Measurements from ENCODE around the gene SYT8.

- TF ChIP-seq CTCF (IDR thresholded peaks at IDR 0.05; ENCODE audit: insufficient read depth, low read length) (no peak), POLR2AphosphoS5 (IDR thresholded peaks at IDR 0.05; ENCODE audit: low read depth) (no peak), REST (IDR thresholded peaks at IDR 0.05; ENCODE audit: insufficient replicate concordance, low read depth) (no peak)
Measured at GRCh38 chr11:1848640-1849430, 14.0 kb downstream of the SYT8 start.

Measured in HL-60 (cell line).